HG03354 (cell line): ENCODE data around the gene ALG12.

Experiments used
- ATAC-seq: cut with Tn5 transposase; IDR thresholded peaks from one replicate; pipeline ENCODE4 v1.9.1; 2021; ENCODE audit warnings: mild to moderate bottlenecking; ENCODE audit not compliant: unreplicated experiment, poor library complexity, severe bottlenecking

Gene ALG12

DNA sequence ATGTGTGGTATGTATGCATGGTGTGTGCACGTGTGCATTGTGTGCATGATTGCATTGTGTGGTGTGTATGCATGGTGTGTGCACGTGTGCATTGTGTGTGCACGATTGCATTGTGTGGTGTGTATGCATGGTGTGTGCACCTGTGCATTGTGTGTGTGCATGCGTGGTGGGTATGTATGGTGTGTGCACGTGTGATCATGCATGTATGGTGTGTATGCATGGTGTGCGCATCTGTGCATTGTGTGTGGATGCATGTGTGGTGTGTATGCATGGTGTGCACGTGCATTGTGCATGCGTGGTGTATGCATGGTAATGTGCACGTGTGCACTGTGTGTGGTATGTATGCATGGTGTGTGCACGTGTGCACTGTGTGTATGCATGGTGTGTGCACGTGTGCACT lies 16.8 kb downstream of the ALG12 start:
- no peak for ATAC-seq

DNA sequence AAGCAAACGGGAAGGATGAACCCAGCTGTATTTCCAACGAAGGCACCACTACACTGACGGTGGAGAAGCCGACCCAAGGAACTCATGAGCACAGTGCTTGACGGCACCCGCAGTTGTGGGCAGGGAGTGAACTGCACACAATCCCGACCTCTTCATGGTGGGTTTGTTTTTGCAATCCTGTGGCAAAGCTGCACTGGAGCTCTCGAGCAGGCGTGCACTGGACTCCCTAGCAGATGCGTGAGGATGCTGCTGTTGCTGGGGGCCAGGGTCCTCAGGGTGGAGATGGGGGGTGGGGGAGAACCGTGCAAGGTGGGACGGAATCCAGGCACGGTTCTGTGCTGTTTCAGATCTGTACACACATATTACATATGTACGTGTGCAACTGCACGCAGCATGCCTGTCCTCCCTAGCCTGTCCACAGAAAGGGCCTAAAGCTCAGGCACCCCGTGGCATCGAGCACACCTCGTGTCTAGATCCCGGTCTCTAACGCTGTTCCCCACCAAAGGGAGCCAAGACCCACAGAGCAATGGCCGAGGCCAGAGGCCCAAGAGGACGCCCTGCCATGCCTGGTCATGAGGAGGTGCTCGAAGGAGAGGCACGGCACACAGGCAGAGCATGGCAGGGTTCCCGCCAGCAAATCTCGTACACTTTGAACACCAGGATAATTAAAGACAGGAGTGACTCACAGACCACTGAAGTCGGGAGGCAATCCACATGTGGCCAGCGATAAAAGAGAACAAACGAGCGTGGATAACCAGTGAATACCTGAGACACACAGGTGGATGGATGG lies 17.6 kb downstream of the ALG12 start:
- ATAC-seq, result no peak

DNA sequence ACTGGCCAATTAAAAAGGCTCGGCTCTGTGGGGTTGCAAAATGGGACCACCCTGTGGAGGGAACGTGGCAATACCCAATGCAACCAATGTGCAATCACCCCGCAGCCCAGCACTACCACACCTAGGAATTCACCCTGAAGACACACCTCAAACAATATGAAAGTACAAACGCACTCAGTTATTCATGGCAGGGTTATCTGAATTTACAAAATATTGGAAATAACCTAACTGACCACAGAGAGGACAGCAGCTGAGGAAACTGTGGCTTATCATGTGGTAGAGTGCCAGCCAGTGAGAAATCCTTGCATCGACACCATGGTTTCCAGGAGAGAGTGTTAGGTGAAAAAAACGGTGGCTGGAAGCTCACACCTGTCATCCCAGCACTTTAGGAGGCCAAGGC lies 18.7 kb downstream of the ALG12 start:
- ATAC-seq, result no peak

DNA sequence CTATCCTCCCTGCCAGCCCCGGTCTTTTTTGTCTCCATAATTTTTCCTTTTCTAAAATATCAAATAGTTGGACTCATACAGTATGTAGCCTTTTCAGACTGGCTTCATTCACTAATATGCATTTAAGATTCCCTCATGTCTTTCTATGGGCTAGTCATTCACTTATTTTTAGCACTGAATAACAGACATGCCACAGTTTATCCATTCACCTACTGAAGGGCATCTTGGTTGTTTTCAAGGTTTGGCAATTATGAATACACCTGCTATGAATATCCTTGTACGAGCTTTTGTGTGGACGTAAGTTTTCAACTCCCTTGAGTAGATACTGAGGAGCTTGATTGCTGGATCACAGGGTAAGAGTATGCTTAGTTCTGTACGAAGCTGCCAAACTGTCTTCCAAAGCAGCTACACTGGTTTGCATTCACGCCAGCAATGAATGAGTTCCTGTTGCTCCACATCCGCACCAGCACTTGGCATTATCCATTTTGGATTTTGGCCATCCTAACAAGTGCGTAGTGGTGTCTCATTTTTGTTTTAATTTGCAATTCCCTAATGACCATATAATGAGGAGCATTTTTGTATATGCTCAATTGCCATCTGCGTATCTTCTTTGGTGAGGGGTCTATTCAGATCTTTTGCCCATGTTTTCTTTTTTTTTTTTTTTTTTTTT lies 21.1 kb downstream of the ALG12 start:
- ATAC-seq, result no peak

DNA sequence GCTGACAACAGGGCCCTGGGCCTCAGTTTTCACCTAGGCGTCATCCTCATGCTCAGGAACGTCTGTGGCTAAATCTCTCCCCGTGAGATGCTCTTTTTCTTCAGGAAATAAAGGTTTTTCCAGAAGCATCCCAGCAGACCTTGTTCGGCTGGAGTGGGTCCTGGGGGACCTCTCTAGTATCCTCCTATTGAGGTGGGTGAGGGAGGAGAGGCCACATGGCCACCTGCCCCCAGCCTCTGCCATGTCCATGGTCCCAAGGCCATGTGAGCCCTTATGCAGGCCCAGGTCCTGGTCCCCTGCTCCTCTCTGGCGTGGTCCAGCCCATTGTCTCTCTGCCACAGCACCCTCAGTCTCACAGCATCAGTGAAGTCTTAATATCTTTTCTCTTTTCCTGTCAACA lies 22.0 kb downstream of the ALG12 start:
- no peak for ATAC-seq

DNA sequence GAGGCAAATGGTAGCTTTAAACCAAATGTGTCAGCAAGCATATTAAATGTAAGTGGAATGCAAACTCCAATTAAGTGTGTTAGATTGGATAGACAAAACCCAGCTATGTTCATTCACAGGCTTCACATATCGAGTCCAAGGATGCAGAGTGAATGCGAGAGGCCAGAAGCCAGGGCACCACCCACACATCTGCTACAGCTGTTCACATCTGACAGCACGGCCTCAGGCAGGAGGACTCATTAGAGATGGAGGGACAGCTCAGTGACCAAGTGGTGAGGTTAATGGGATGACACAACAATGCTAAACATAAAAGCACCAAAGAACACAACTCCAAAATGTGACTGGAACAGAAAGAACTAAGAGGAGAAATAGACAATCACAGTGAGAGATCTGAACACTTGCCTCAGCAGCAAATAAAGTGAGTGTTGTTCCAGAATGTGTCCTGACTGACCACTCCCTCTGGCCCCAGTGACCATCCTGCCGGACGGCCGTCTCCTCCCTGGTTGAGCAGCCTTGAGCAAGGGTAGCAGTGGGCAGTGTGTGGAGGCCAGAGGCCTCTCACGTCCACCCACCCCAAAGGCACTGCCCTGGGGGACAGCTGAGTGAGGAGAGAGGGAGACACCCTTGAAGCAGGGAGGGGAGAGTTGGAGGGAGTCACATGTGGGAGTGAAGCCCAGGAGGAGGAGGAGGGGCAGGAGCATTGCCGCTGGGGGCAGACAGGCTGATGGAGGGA lies 23.8 kb downstream of the ALG12 start:
- no peak for ATAC-seq

DNA sequence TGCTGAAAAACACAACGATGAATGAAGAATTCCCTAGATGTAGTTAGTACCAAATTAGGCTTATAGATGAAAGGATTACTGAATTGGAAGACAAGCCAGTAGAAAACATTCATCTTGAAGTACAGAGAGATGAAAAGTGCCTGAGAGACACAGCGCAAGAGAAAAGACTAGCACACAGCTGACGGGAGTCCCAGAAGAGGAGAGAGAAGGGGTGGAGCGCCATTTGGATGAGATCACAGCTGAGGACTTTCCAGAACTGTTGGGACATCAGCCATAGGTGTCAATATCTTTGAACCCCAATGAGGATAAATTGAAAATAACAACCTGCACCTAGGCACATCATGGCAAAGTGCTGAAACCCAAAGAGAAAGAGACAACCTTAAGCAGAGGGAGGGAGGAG lies 25.2 kb downstream of the ALG12 start:
- no peak for ATAC-seq

DNA sequence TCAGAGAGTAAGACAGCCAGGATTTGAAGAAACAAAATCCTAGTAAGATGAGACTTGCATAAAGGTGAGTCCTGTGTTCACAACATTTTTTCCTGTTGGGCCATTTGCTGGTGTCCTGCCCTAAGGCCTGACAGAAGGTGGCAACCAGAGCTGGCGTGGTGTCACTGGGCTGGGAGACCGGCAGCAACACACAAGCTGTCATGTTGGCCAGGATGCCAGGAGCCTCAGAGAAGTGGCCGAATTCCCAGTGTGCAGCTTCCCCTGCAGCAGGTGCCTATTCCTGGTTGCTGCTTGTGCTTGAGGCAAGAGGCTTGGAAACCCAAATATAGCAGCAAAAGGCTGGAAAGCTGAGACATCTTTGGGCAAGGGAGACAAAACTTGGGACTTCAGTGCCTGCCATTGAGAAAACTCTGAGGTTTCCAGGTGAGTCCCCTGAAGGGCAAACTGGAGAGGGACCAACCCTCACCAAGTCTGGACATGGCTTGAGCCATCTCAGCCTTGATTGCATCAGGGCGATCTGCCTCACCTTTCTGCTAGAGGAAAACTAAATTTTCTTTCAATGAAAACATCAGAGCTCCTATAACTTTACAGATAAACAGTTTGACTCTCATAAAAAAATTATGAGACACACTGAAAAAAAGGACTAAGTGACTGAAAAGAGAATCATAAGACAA lies 25.9 kb downstream of the ALG12 start:
- ATAC-seq, result no peak

DNA sequence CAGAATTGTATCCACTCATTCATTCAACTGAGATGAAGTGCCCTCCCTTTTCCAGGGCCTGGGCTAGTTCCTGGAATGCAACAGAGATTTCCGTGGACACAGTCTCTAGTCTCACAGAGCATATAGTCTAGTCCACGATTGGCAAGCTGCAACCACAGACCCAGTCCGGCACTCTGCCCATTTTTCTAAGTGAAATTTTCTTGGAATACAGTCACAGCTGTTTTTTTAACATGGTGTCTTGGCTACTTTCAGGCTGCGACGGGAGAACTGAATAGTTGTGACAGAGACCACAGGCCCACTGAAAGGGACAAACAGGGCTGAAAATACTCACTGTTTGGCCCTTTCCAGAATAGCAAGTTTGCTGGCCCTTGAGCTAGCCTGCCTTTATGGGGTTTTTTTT lies 29.2 kb downstream of the ALG12 start:
- ATAC-seq, result no peak

DNA sequence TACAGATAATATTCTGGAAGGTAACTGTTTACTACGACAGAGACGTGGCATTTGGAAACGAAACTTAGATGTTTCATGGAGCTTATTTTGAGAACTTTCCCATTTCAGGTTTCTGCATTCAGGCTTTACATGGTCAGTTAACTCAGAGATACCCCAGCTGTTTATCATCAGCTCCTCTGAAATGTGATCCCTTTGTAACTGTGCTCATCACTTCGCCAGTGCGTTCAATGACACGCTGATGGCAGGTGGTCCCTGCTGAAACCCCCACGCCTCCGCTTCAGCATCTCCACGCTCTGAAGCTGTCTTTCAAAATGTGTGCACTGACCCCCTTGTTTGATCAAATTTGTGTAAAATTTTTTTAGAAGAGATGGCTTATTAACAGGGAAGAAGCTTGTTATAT lies 30.5 kb downstream of the ALG12 start:
- no peak for ATAC-seq

DNA sequence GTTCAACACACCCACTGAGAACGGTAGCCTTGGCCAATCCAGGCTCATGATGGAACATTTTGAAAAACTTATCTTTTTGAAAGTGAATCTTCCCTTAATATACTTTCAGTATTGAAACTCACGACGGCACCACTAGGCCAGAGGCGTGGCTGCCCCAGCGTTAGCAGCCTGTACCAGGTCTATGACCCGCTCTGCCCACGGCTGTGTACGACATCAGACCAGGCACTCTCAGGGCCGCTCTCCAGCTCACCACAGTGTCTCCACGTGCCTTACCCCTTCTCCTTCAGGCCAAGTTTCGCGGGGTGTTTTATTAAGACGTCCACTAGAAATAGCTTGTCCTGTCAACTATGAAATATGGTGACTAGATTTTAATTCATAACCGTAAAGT lies 31.2 kb downstream of the ALG12 start:
- ATAC-seq, result no peak

DNA sequence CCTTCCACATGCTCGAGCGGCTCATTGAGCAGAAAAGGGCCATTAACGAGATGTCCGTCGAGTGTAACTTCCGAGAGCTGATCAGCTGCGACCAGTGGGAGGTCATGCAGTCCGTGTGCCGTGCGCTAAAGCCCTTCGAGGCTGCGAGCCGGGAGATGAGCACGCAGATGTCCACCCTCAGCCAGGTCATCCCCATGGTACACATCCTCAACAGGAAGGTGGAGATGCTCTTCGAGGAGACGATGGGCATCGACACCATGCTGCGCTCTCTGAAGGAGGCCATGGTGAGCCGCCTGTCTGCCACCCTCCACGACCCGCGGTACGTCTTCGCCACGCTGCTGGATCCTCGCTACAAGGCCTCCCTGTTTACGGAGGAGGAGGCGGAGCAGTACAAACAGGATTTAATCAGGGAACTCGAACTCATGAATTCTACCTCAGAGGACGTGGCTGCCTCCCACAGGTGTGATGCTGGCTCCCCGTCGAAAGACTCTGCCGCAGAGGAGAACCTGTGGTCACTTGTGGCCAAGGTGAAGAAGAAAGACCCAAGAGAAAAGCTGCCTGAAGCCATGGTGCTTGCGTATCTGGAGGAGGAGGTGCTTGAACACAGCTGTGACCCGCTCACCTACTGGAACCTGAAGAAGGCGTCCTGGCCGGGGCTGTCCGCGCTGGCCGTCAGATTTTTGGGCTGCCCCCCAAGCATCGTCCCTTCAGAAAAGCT lies 31.7 kb downstream of the ALG12 start:
- no peak for ATAC-seq

DNA sequence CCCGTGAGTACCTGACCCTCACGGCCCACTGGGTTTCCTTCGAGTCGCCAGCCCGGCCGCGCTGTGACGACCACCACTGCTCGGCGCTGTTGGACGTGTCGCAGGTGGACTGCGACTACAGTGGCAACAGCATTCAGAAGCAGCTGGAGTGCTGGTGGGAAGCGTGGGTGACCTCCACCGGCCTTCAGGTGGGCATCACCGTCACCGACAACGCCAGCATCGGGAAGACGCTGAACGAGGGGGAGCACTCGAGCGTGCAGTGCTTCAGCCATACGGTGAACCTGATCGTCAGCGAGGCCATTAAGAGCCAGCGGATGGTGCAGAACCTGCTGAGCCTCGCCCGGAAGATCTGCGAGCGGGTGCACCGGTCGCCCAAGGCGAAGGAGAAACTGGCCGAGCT lies 32.4 kb downstream of the ALG12 start:
- ATAC-seq, result no peak

DNA sequence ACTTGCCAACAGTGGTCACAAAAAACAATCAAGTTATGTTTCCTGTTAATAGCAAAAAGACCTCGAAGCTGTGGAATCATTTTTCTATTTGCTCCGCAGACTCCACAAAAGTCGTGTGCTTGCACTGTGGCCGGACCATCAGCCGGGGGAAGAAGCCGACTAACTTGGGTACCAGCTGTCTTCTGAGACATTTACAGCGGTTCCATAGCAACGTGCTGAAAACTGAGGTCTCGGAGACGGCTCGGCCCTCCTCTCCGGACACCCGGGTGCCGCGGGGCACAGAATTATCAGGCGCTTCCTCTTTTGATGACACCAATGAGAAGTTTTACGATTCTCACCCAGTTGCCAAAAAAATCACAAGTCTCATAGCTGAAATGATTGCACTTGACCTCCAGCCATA lies 33.0 kb downstream of the ALG12 start:
- no peak for ATAC-seq

DNA sequence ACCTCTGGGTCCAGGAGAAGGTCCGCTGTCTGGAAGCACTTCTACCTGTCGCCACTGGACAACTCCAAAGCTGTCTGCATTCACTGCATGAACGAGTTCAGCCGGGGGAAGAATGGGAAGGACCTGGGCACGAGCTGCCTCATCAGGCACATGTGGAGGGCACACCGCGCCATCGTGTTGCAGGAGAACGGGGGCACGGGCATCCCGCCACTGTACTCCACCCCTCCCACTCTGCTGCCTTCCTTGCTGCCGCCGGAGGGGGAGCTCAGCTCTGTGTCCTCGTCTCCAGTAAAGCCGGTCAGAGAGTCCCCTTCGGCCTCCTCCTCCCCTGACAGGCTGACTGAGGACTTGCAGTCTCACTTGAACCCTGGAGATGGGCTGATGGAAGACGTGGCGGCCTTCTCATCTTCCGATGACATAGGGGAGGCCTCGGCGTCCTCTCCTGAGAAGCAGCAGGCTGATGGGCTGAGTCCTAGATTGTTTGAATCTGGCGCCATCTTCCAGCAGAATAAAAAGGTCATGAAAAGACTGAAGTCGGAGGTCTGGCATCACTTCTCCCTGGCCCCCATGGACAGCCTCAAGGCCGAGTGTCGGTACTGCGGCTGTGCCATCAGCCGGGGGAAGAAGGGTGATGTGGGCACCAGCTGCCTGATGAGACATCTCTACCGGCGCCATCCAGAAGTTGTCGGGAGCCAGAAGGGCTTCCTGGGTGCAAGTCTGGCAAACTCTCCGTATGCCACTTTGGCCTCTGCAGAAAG lies 33.6 kb downstream of the ALG12 start:
- ATAC-seq, result no peak

DNA sequence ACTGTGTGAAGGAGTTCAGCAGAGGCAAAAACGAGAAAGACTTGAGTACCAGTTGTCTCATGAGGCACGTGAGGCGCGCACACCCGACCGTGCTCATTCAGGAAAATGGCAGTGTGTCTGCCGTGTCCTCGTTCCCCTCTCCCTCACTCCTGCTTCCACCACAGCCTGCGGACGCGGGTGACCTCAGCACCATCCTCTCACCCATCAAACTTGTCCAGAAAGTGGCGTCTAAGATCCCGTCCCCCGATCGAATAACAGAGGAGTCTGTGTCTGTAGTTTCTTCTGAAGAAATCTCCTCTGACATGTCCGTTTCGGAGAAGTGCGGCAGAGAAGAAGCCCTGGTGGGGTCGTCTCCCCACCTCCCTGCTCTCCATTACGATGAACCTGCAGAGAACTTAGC lies 34.2 kb downstream of the ALG12 start:
- no peak for ATAC-seq

DNA sequence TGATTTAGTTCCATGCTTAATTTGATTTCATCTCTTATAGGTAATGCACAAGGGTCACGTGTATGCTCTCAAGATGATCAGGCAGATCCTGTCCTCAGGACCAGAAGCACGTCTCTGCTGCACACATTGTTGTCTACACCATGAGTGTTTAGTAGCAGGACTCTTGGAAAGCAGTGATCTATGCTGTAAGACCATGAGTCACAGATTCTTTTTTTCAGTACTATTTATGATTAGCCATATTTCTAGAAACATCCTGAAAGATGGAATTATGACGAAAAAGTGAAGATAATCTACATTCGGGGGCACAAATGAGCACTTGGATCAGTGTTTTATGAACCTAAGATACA lies 35.0 kb downstream of the ALG12 start:
- no peak for ATAC-seq

DNA sequence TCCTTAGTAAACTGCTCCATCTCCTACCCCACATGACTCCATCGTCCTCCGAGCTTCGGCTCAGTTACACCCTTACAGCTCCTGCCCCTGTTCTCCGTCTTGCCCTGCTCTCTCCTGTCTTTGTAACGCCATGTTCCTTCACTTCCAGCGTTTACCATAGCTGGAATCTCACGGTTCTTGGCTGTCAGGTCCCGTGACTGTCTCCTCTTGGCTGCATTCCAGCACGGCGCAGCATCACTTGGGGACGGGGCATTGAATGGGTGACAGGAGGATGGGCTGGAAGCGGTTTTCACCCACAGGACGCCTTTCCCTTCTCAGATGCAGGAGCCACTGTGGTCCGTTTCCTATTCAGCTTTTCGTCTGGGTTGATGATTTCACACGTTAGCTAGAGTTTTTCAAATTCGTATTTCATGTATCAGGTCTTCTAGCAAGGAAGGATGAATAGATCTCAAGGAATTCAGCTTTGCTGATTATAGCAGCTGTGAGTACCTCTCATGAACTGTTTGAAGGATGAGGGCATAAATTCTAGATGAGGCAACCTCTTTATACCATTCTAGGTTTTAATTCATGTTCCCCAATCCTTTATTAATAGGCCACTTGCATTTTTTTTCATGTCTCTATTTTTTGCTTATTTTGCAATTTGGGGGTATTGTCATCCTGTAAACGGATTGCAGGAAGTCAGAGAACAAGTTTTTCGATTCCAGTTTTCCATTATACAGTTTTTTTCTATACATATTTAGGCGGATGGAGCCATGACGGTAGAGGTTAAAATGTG lies 35.5 kb downstream of the ALG12 start:
- no peak for ATAC-seq

DNA sequence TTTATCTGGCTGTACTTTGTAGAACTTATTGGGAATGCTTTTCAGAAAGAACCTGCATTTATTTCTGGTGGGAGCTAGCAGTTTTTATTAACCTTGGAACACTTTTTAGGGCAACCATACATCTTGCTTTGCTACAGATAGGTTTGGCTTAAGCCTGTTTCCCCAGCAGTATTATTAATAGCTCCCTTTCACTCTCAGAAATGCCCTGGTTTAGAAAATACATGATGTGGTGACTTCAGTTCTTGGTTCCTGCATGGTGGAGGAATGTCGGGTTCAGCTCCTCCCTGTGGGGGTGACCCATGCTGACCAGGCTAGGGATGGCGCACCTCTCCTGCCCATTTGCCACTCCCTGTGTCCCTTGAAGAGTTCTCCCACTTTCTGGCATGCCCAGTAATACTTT lies 36.4 kb downstream of the ALG12 start:
- no peak for ATAC-seq
